ENCODE results near the gene TMEM86A. TPM values are rescaled to one million over a fixed set of nuclear protein-coding genes. Genes with fewer than 3 reads are reported as not detected.

The TMEM86A gene
- total and polyA plus RNA-seq, 2 of the 4 experiments (the other 2 are of a cell fraction): 0.31 to 0.36 TPM

GRCh38 chr11:18722293-18722637, 23.7 kb downstream of the TMEM86A start:
- in situ Hi-C loops (cut with MboI; ENCODE audit: low sequenced_read_pairs) (no loop called here), dilution Hi-C loops (cut with HindIII; ENCODE audit: low sequenced_read_pairs, unreplicated experiment) (no loop called here), intact Hi-C loops (cut with micrococcal nuclease) (no loop called here)
- H3K4me2 ChIP-seq (ENCODE audit: low read depth, low read length): no peak overlapping the region
- no peak overlapping the region for H3K18ac ChIP-seq (ENCODE audit: low read depth, low read length)
- H2AK9ac ChIP-seq (replicated peaks; ENCODE audit: low read depth, low read length, poor library complexity): no peak overlapping the region
- no peak overlapping the region for H4K91ac ChIP-seq (ENCODE audit: insufficient read depth, low read depth, low read length)
- H3K27ac ChIP-seq (ENCODE audit: insufficient read depth, low read length): no peak overlapping the region
- no peak overlapping the region for H2BK5ac ChIP-seq (ENCODE audit: low read depth, low read length, poor library complexity, severe bottlenecking)
- H3K9me1 ChIP-seq (ENCODE audit: insufficient read depth, low read length): no peaks in the 10 kb centered on the region
- H3K4me3 ChIP-seq (ENCODE audit: insufficient read depth, low read depth, low read length): no peak overlapping the region
- ATAC-seq (ENCODE audit: low read depth): no peak
- no peak overlapping the region for H3K56ac ChIP-seq (ENCODE audit: extremely low read depth, insufficient read depth, low read length)
- H3K36me3 ChIP-seq (ENCODE audit: control insufficient read depth, insufficient read depth, low read length): no peaks in the 10 kb centered on the region
- H2AK5ac ChIP-seq (ENCODE audit: low read depth, low read length): no peak overlapping the region
- BruUV-seq (replicated peaks): no TSS peak
- no peak overlapping the region for H3K23ac ChIP-seq (ENCODE audit: low read depth, low read length)
- ChIA-PET POLR2A (ENCODE audit: unreplicated experiment) (no interaction called here), CTCF (interaction anchor here (0.6 to 1.4 kb wide), 14 partner anchors 9 to 835 kb away, joined by 3 to 8 read pairs (median 4); no protein-coding TSS in a partner anchor)
- H4K20me1 ChIP-seq (ENCODE audit: insufficient read depth, low read length): no peaks in the 10 kb centered on the region
- no peak overlapping the region for H4K5ac ChIP-seq (ENCODE audit: low read depth, low read length)
- H3K79me1 ChIP-seq (ENCODE audit: low read depth in 1 of 2, low read length in 2 of 2): no peaks in the 10 kb centered on the region
- peaks cover 11% of the 10 kb centered on the region; the same call in 1 of the 2 replicates for H3K27me3 ChIP-seq (ENCODE audit: control insufficient read depth, insufficient read depth, low read length)
- DNase-seq: no peak
- H2BK15ac ChIP-seq (ENCODE audit: low read depth, low read length): no peak overlapping the region
- no peak overlapping the region for H3K4ac ChIP-seq (ENCODE audit: low read depth, low read length)
- no peak overlapping the region for H4K8ac ChIP-seq (ENCODE audit: low read depth in 2 of 2, low read length in 2 of 2)
- H3K14ac ChIP-seq (replicated peaks; ENCODE audit: low read depth, low read length): no peak overlapping the region
- no CpG with 5 or more reads among the region's 1 CpG for WGBS, 2 experiments (ENCODE audit: extremely low coverage in 2 of 2, insufficient read length in 1 of 2)
- H3K9me3 ChIP-seq (ENCODE audit: control insufficient read depth, insufficient read depth, low read length): no peaks in the 10 kb centered on the region
- TF ChIP-seq MAFK (IDR thresholded peaks at IDR 0.05; ENCODE audit: low read depth, low read length) (no peak), RAD21 (IDR thresholded peaks at IDR 0.05; ENCODE audit: low read length) (no peak), ELK1 (IDR thresholded peaks at IDR 0.05; ENCODE audit: borderline replicate concordance, low read depth, low read length) (no peak), MXI1 (IDR thresholded peaks at IDR 0.05; ENCODE audit: borderline replicate concordance, low read depth, low read length) (no peak), MAZ (IDR thresholded peaks at IDR 0.05; ENCODE audit: borderline replicate concordance, low read depth, low read length) (no peak), POLR2A (IDR thresholded peaks at IDR 0.05; ENCODE audit: low read depth, low read length) (no peak), RFX5 (IDR thresholded peaks at IDR 0.05; ENCODE audit: low read depth, low read length) (no peak), CHD1 (IDR thresholded peaks at IDR 0.05; ENCODE audit: low read depth, low read length) (no peak), BHLHE40 (IDR thresholded peaks at IDR 0.05; ENCODE audit: low read depth, low read length) (no peak), FOS (IDR thresholded peaks at IDR 0.05; ENCODE audit: low read depth, low read length) (no peak), CEBPB (IDR thresholded peaks at IDR 0.05; ENCODE audit: low read depth, low read length) (no peak)
- H3K4me1 ChIP-seq (ENCODE audit: control insufficient read depth, insufficient read depth, low read length): no peaks in the 10 kb centered on the region
- H2BK20ac ChIP-seq (ENCODE audit: low read depth, low read length): no peak overlapping the region
- H2BK120ac ChIP-seq (ENCODE audit: low read depth, low read length): no peak overlapping the region
- no peak overlapping the region for H3K9ac ChIP-seq (ENCODE audit: low read depth, low read length)
- H2AFZ ChIP-seq (replicated peaks; ENCODE audit: low read length, poor library complexity): no peak overlapping the region

All from IMR-90 (cell line).